GM19395 (cell line): ENCODE results near the gene CGREF1.

Experiments
- ATAC-seq: cut with Tn5 transposase; IDR thresholded peaks from one replicate; pipeline ENCODE4 v1.9.1; 2021; ENCODE audit warnings: mild to moderate bottlenecking, moderate library complexity; ENCODE audit not compliant: unreplicated experiment

The CGREF1 gene, protein sequence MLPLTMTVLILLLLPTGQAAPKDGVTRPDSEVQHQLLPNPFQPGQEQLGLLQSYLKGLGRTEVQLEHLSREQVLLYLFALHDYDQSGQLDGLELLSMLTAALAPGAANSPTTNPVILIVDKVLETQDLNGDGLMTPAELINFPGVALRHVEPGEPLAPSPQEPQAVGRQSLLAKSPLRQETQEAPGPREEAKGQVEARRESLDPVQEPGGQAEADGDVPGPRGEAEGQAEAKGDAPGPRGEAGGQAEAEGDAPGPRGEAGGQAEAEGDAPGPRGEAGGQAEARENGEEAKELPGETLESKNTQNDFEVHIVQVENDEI

DNA sequence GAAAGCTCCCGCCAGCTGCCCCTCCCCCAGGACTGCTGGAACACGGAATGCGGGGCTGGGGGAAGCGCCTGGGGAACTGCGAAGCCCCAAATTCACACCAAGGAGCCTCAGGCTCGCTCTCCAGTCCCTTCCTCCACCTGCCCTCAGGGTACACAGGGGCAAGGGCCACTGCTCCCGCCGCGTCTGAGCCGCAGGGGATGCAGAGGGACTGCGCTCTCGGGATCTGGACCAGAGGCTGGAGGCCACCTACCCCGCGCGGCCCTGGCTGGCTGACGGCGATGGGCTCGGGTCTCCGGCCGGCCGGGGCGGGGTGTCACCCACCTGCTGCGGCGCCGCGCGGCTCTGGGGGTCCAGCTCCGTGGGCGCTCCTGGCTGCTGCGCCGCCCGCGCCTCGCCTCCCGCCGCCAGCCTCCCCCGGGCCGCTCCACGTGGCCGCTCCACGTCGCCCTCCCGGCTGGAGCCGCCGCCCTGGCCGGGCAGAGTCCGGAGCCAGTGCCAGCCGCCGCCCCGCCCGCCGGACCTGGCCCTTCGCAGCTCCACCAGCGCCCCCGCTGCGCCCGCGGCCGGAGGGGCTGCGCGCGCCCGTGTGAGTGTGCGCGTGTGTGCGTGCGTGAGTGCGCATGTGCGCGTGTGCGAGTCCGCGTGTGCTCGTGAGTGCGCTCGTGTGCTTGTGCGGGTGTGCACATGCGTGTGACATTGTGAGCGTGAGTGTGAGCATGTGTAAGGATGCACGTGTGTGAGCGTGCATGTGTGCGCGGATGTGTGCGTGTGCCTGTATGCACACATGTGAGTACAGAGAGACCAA, at the start of gene CGREF1:
TSS of gene CGREF1 (minus strand) at position 604 of the 805 bp plus-strand sequence. CDS start 14,762 bp downstream, outside the sequence.
- no peak for ATAC-seq

DNA sequence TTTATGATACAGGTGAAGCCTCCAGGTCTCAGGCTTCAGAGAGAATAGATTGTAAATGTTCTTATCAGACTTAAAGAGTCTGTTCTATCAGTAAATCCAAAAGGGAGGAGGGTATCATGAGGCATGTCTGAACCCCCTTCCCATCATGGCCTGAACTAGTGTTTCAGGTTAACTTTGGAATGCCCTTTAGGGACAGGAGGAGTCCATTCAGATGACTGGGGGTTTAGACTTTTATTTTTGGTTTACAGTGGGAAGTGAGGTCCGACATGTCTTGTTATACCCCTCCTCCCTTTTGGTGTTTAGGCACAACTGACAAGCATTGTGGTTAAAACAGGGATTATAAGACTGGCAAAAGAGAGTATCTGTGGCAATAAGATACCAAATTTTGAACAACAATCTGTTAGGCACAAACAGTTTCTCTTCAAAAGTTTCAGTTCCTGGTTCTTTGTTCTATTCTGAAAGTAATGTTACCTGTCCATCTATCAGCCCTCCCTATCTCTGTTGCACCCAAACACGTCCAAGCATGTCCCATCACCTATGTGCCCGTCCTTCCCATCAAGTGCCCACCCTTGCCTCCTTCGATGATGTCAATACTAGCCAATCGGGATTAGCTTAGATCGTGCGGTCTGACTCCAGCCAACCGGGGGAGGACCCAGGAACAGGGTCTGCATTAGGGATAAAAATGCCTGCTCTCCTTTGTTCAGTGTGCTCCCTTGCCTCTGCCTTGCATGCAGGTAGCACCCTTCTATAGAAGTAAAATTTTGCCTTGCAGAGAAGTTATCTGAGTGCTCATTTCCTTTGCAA, 46.2 kb upstream of the CGREF1 start:
- ATAC-seq = no peak

GRCh38 chr2:27162151-27163121, 43.5 kb upstream of the CGREF1 start:
- ATAC-seq = no peak

DNA sequence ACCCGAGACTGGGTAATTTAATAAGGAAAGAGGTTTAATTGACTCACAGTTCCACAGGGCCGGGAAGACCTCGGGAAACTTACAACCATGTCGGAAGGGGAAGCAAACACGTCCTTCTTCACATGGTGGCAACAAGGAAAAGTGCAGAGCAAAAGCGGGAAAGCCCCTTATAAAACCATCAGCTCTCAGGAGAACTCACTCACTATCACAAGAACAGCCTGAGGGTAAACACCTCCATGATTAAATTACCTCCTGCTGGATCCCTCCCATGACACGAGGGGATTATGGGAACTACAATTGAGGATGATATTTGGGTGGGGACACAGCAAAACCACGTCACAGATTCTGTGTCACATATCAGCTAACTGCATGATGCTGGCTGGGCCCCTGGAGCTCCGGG, 41.3 kb upstream of the CGREF1 start:
- ATAC-seq = no peak

DNA sequence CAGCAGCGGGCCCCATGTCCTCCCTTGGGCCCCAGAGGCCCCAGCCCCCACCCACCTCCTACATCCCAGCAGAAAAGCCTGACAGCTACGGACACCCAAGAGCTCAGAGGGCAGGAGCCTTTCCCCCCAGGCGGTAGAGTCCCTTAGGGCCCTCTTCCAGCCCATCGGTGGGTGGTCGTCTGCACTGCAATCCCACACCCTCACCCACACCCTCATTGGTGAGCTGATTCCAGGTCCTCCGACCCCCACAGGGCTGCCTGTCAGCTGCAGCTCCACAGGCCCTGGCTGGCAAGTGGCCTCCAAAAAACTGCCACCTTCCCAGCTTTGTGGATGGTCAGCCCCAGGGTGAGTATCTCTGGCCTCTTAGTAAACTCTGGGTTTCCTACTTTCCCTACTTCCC, 40.3 kb upstream of the CGREF1 start:
- ATAC-seq = no peak

DNA sequence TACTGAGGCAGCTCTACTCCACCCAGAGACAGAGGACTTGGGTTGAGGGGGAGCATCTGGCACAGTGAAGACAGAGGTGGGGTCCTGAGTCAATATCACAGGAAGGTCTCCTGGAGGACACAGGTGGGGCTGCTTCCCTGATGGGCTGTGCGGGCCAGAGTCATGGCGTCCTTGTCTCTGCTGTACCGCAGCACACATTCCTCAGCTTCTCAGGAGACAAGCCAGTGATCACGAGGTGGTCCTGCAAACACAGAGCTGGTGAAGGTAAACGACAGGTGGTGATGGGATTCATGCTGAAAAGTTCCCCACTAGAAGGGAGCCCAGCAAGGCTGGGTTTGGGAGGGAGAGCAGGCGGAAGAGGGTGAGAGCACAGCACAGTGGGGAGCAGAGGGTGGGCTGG, 39.5 kb upstream of the CGREF1 start:
- no peak for ATAC-seq

GRCh38 chr2:27155069-27155520, 36.2 kb upstream of the CGREF1 start:
- no peak for ATAC-seq

- no peak for ATAC-seq
These were observed 35.6 kb upstream of the CGREF1 start for GRCh38 chr2:27154488-27154887.

GRCh38 chr2:27152796-27153464, 34.0 kb upstream of the CGREF1 start:
- ATAC-seq = no peak

DNA sequence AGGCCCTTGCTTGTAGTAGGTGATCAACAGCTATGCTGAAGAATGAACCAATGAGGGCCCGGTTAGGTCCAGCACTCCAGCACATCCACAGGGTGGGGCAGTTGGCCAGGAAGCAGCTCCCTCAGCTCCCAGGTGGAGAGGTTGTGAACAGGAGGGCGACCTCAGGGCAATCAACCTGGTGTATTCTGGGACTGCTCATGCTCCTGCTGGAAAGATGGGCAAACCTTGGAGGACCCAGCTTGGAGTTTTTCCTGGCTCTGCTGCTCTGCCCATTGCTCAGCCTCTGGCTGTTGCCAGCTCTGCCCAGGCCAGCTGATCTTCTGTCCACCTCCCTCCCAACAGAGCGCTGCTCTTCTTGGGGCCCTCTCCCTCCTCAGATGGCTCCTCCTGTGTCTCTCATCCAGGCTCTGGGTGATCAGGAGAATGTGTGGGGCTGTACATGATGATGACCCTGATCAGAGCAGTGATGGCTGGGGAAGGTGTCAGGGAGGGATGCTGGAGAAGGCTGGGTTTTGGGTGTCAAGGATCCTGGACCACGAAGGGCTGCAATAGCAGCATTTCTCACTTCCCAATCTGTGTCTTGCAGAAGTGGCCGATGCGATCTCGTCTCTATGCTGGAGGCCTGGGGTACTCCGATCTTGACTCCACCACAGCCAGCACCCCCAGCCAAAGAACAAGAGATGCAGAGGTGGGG, 33.3 kb upstream of the CGREF1 start:
- no peak for ATAC-seq

- ATAC-seq = no peak
These were observed 31.8 kb upstream of the CGREF1 start for GRCh38 chr2:27150639-27151230.

- no peak for ATAC-seq
These were observed 30.9 kb upstream of the CGREF1 start for GRCh38 chr2:27149570-27150405.

GRCh38 chr2:27148801-27149439, 30.0 kb upstream of the CGREF1 start, which contains the start of gene TCF23:
TCF23 (plus strand) TSS chr2:27149004; CDS start chr2:27149134, 130 bp downstream.
- no peak for ATAC-seq

- no peak for ATAC-seq
These were observed 29.0 kb upstream of the CGREF1 start for GRCh38 chr2:27147935-27148334.

- no peak for ATAC-seq
These were observed 26.8 kb upstream of the CGREF1 start for GRCh38 chr2:27145682-27146081.

DNA sequence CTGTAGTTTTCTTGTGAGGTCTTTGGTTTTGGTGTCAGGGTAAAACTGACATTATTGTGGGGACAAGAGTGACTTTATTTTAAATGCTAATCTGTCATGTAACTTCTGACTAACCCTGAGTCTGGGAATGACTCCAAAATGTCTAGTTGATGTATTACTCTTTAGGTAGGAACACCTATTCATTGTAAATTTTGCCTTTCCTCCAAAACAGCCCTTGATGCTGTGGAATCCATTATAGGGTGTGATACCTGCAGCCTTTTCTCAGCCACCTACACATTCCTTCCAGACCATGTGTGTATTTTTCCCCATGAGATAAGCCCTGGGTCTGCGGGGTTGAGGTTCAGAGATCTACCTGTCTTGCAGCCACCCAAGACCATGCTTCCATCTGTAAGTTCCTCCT, 24.4 kb upstream of the CGREF1 start:
- no peak for ATAC-seq

GRCh38 chr2:27139310-27139709, 20.4 kb upstream of the CGREF1 start, which contains the start of gene PRR30:
PRR30 (minus strand) TSS chr2:27139410; CDS start chr2:27138329, 1,081 bp downstream.
- ATAC-seq = no peak
